Cardiac fibroblast (primary cell): ENCODE data around the gene PDGFA.

Experiments
- DNase-seq, 2 donors: peaks; one replicate each; pipeline versions ENCODE4 v3.0.0 to v3.0.0-alpha.2; 2010; ENCODE audit warnings: low read depth in 2 of 2
- H3K4me3 ChIP-seq, 2 donors: replicated peaks in 1 of 2; 1 replicate in 1 of 2; 2 replicates in 1 of 2; pipeline ENCODE4 v1.5.1; 2011; ENCODE audit warnings: low read depth in 2 of 2, low read length in 2 of 2, mild to moderate bottlenecking in 2 of 2, moderate library complexity in 1 of 2
- CTCF ChIP-seq: IDR thresholded peaks from one replicate; pipeline ENCODE4 v1.5.1; 2011; ENCODE audit warnings: low read depth, mild to moderate bottlenecking, low read length, inconsistent platforms

The PDGFA gene

DNA sequence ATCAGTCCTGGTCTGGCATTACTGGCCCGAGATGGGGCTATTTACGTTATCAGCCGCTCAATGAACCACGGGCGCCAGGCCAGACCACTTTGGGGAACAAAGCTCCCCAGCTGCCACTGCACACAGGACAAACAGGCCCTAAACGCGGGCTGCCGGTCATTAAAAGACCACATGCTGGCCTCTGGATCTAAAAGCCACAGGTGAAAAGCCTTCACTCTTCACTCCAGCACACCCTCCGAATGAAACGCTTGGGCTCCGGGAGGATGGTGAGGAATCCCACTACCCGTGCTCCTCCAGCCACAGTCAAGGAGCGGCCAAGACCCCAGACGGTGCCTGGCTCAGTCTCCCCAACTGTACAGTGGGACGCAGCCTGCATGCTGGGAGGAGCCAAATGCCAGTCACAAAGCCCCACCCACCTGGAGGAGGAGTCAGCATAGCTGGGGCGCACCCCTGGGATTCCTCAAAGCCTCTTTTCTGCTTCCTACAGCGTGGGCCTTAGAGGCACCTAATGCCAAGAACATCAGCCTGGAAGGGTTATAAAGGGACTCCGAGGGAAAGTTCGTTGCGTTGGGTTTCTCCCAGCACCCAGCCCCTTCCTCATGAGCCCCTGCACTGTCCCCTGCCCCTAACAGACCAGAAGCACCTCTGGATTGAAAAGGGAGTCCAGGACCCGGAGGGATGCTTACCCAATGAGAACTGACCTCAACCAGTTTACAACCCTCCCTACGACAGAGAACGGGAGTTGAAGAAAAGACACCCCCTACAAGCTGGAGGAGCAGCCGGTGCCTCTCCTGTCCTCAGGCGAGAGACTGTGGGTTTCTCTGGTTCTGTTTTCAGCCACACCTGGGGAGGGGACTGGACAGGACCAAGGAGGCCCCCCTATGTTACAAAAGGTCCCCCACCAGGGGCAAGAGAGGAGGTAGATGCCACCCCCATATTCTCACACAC, 4.7 kb downstream of the PDGFA start:
- DNase-seq, result peak; percentile 29 to 66
- no peak overlapping the region for H3K4me3 ChIP-seq
- no peak for TF ChIP-seq CTCF

DNA sequence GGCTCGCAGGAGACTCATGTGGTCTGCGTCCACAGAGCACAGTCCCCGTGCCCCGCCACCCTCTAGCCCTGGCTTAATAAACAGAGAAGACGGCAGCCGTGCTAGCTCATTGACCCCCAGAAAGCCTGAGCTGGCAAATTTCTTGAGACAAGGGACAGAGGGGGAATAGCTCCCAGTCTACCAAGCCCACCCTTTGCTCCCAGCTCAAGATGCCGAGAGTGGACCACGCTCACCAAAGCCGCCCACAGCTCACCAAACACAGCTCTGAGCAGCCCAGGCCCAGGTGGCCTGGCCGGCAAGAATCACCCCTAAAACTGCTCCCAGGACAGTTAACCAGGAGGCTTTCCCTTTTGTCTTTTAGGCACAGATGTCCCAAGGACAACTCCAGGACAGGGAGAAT, 5.4 kb downstream of the PDGFA start:
- H3K4me3 ChIP-seq, result no peak overlapping the region
- TF ChIP-seq CTCF, result no peak
- DNase-seq, result no peak

DNA sequence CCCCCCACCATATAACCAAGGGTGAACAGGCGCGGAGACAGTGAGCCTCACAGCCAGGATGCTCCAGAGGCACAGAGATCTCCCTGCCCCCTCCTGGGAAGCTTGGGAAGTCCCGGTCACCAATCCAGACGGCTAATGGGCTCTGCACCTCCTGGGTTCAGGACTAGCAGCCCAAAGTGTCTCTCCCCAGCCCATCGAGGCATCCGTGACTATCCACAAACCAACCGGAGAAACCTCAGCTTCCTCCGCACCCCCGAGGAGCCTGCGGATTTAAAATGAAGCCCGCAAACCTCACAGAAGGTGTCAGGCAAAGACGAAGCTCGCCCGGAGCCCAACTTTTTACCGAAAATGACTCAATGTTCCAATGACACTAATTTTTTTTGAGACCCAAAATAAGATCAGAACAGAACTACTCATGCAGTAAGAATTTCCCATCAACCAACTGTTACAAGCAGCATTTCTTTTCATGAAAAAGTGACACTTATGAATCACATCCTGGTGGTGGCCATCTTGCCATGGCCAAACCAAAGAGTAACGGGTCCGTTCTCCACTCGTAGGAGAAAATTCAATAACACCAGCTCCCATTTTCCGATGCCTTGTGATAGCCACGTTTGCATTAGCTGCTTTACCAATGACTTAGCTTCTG, 6.0 kb downstream of the PDGFA start:
- peak; percentile 22 to 83 for DNase-seq
- TF ChIP-seq CTCF, result no peak
- no peak overlapping the region for H3K4me3 ChIP-seq

GRCh38 chr7:512541-513311, 6.9 kb downstream of the PDGFA start:
- H3K4me3 ChIP-seq, result no peak overlapping the region
- peak in 1 of 2 donors; percentile 21 for DNase-seq
- no peak for TF ChIP-seq CTCF

DNA sequence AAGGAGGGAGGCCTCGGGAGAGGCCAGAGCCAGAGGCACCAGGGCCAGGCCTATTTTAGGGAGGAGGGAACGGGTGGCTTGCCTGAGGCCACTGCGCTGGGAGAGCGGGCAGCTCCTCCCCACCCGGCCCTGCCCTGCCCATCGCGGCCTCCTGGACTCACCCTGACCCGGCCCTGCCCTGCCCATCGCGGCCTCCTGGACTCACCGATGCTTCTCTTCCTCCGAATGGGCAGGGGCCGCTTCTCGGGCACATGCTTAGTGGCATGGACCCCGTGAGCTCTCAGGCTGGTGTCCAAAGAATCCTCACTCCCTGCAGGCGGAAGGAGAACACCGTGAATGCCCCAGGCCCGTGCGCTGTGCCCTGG, 7.5 kb downstream of the PDGFA start:
- DNase-seq, result no peak
- no peak overlapping the region for H3K4me3 ChIP-seq
- TF ChIP-seq CTCF, result no peak

- no peak overlapping the region for H3K4me3 ChIP-seq
- no peak for DNase-seq
- no peak for TF ChIP-seq CTCF
Observed at GRCh38 chr7:511476-512145, 8.0 kb downstream of the PDGFA start.
